WI38 (cell line): ENCODE data around the gene ANP32A.

Experiments used
- H3K4me3 ChIP-seq: 2 replicates; pipeline ENCODE4 v1.5.1; 2011; ENCODE audit warnings: low read depth, mild to moderate bottlenecking, control low read depth, low read length
- CTCF ChIP-seq: IDR thresholded peaks from 2 replicates; pipeline ENCODE4 v1.5.1; 2012; ENCODE audit warnings: low read depth, mild to moderate bottlenecking, control low read depth, low read length

ANP32A gene

GRCh38 chr15:68781766-68782588 is 38.7 kb downstream of the ANP32A start:
- H3K4me3 ChIP-seq: no peak overlapping the region
- TF ChIP-seq CTCF: no peak

- TF ChIP-seq CTCF: no peak
- H3K4me3 ChIP-seq: no peak overlapping the region
Measured at GRCh38 chr15:68781217-68781616, 39.5 kb downstream of the ANP32A start.

- no peak for TF ChIP-seq CTCF
- H3K4me3 ChIP-seq: no peak overlapping the region
Measured at GRCh38 chr15:68778876-68779275, 41.8 kb downstream of the ANP32A start.

GRCh38 chr15:68776477-68777270 is 44.0 kb downstream of the ANP32A start:
- no peak for TF ChIP-seq CTCF
- H3K4me3 ChIP-seq: no peak overlapping the region

GRCh38 chr15:68775671-68776476 is 44.8 kb downstream of the ANP32A start:
- no peak for TF ChIP-seq CTCF
- no peak overlapping the region for H3K4me3 ChIP-seq

GRCh38 chr15:68775236-68775577 is 45.5 kb downstream of the ANP32A start:
- H3K4me3 ChIP-seq: no peak overlapping the region
- TF ChIP-seq CTCF: no peak
